GM23248 (cell line): Measurements from ENCODE around the gene DOCK3. TPM values are rescaled to one million over a fixed set of nuclear protein-coding genes. Genes with fewer than 3 reads are reported as not detected.

Experiments used
- DNase-seq: peaks from one replicate; pipeline ENCODE4 v3.0.0-alpha.2; 2015
- H2AFZ ChIP-seq: fragments of 200-600 bp; sonication (generic); 2 replicates; pipeline ENCODE4 v1.6.1; 2016; ENCODE audit warnings: antibody characterized with exemption
- H3F3A ChIP-seq: fragments of 200-600 bp; sonication (generic); 2 replicates; pipeline ENCODE4 v1.6.1; 2016; ENCODE audit warnings: mild to moderate bottlenecking, antibody characterized with exemption, mixed run types; ENCODE audit not compliant: insufficient read depth
- H3K27ac ChIP-seq: fragments of 200-600 bp; sonication (generic); 2 replicates; pipeline ENCODE4 v1.5.1; 2016; ENCODE audit warnings: mild to moderate bottlenecking
- H3K27me3 ChIP-seq: fragments of 200-600 bp; sonication (generic); replicated peaks from 2 replicates; pipeline ENCODE4 v1.6.1; 2016; ENCODE audit warnings: mild to moderate bottlenecking; ENCODE audit not compliant: insufficient read depth
- H3K36me3 ChIP-seq: fragments of 200-600 bp; sonication (generic); 2 replicates; pipeline ENCODE4 v1.6.1; 2016; ENCODE audit warnings: low read depth, mild to moderate bottlenecking
- H3K4me1 ChIP-seq: fragments of 200-600 bp; sonication (generic); 2 replicates; pipeline ENCODE4 v1.6.1; 2016; ENCODE audit warnings: mild to moderate bottlenecking; ENCODE audit not compliant: insufficient read depth
- H3K4me2 ChIP-seq: fragments of 200-600 bp; sonication (generic); one replicate; pipeline ENCODE4 v1.6.1; 2016; ENCODE audit warnings: mild to moderate bottlenecking; ENCODE audit not compliant: unreplicated experiment
- H3K4me3 ChIP-seq: fragments of 200-600 bp; sonication (generic); 2 replicates; pipeline ENCODE4 v1.5.1; 2016; ENCODE audit warnings: mild to moderate bottlenecking
- H3K79me2 ChIP-seq: fragments of 200-600 bp; sonication (generic); 2 replicates; pipeline ENCODE4 v1.6.1; 2016; ENCODE audit warnings: mild to moderate bottlenecking; ENCODE audit not compliant: insufficient read depth
- H3K9ac ChIP-seq: fragments of 200-600 bp; sonication (generic); 2 replicates; pipeline ENCODE4 v1.6.1; 2016; ENCODE audit warnings: mild to moderate bottlenecking
- H3K9me2 ChIP-seq: fragments of 200-600 bp; sonication (generic); 2 replicates; pipeline ENCODE4 v1.6.1; 2016; ENCODE audit warnings: mixed run types, mild to moderate bottlenecking, moderate library complexity; ENCODE audit not compliant: insufficient read depth
- H3K9me3 ChIP-seq: fragments of 200-600 bp; sonication (generic); one replicate; pipeline ENCODE4 v1.6.1; 2017; ENCODE audit warnings: low read depth
- H4K20me1 ChIP-seq: fragments of 200-600 bp; sonication (generic); 2 replicates; pipeline ENCODE4 v1.6.0; 2016; ENCODE audit not compliant: insufficient read depth
- EZH2 ChIP-seq: fragments of 200-600 bp; sonication (generic); IDR thresholded peaks from 2 replicates; pipeline ENCODE4 v1.6.1; 2018; ENCODE audit warnings: antibody characterized with exemption, mild to moderate bottlenecking; ENCODE audit not compliant: insufficient read depth, poor library complexity, severe bottlenecking
- EZH2phosphoT487 ChIP-seq: fragments of 200-600 bp; sonication (generic); IDR thresholded peaks from 2 replicates; pipeline ENCODE4 v1.6.1; 2018; ENCODE audit warnings: antibody characterized with exemption, moderate library complexity, mild to moderate bottlenecking, low read depth; ENCODE audit not compliant: insufficient read depth
- WGBS, 2 experiments: methylation state at CpG; one replicate each; pipeline ENCODE4 v1.1.6; 2015 to 2017; ENCODE audit warnings: low lambda C conversion rate in 2 of 2, low coverage in 1 of 2; ENCODE audit errors: missing lambda C conversion rate in 2 of 2; 5-methylcytosine and 5-hydroxymethylcytosine counted together
- in situ Hi-C: fragments of 300-500 bp; cut with MboI; formaldehyde crosslinking; loops from 2 replicates; pipeline ENCODE4 v1.15.0; 2020
- polyA plus RNA-seq: library from polyadenylated mRNA; unstranded; fragments of >200 nt; fragmentation: Nextera tagmentation; extraction: Ambion mirVana; gene quantifications from 2 replicates; pipeline ENCODE4 v1.2.1, GENCODE V29; 2016
- total RNA-seq: library from RNA; depleted of rRNA; stranded (reverse); fragments of >200 nt; shearing (Covaris generic); gene quantifications from 2 replicates; pipeline ENCODE4 v1.2.3, GENCODE V29; 2014

The DOCK3 gene
- total and polyA plus RNA-seq, 2 experiments from 2014 or later, result 0.23 to 0.43 TPM

DNA sequence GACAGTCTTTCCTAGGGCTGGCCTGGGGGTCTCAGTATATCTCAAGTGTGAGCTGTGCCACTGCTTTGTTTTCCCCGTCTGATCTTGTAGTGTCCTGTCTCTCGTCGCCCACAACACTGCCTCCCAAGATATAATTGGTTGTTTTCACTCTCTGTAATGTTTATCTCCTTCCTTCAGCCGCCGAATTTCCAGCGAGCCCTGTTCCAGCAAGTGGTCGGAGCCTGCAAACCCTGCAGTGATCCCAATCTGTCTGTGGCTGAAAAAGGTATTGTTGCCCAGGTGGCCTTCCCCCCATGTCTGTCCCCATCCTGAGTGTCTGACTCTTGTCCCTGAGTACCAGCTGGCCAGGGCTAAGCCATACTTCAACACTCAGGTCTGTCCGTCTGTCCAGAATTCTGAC is 700.8 kb downstream of the DOCK3 start:
- Histone ChIP-seq H3K4me3 (no peak overlapping the region), H4K20me1 (no peaks in the 10 kb centered on the region), H3K9me3 (no peaks in the 10 kb centered on the region), H3K9me2 (no peaks in the 10 kb centered on the region), H3K4me2 (no peak overlapping the region), H3K36me3 (no peaks in the 10 kb centered on the region), H3K4me1 (no peaks in the 10 kb centered on the region), H3F3A (no peaks in the 10 kb centered on the region), H3K79me2 (no peaks in the 10 kb centered on the region), H3K27ac (no peak overlapping the region), H3K27me3 (no peaks in the 10 kb centered on the region), H2AFZ (no peak overlapping the region), H3K9ac (no peak overlapping the region)
- WGBS, 2 experiments, result 68 to 73% methylated on average over 8 of the region's 8 CpGs
- no peak for TF ChIP-seq EZH2phosphoT487
- TF ChIP-seq EZH2, result no peak
- DNase-seq, result no peak
- in situ Hi-C loops, result loop anchor here (10.0 kb wide), 1 partner anchor 751 kb away; no protein-coding TSS in a partner anchor

DNA sequence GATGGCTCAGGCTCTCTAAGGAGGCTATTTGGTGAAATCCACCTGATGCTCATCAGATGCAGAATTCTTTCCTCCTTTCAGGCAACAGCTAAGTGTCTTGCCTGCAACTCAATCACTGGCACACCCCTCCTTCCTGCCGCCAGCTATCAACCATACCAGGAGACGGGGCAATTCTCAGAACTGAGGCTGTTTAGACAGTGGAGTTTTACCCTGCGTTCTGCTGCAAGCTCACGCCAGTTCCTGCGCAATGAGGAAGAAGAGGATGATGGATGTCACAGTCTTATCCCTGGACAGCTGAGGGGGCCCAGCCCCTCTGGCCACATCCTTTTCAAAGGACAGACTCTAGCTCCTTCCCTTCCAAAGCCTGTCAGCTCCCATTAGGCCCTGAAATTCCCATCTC is 703.3 kb downstream of the DOCK3 start:
- in situ Hi-C loops, result loop anchor here (10.0 kb wide), 1 partner anchor 753 kb away; no protein-coding TSS in a partner anchor
- H3K27me3 ChIP-seq, result no peaks in the 10 kb centered on the region
- H3F3A ChIP-seq, result no peaks in the 10 kb centered on the region
- TF ChIP-seq EZH2 (no peak), EZH2phosphoT487 (no peak)
- DNase-seq, result no peak
- no peak overlapping the region for H3K9ac ChIP-seq
- H3K9me3 ChIP-seq, result no peaks in the 10 kb centered on the region
- peaks cover under 1% of the 10 kb centered on the region; the same call in 1 of the 2 replicates for H3K79me2 ChIP-seq
- H3K4me1 ChIP-seq, result no peaks in the 10 kb centered on the region
- no peaks in the 10 kb centered on the region for H3K9me2 ChIP-seq
- 90 to 96% methylated on average over 5 of the region's 5 CpGs for WGBS, 2 experiments
- no peak overlapping the region for H2AFZ ChIP-seq
- H3K36me3 ChIP-seq, result no peaks in the 10 kb centered on the region
- no peak overlapping the region for H3K27ac ChIP-seq
- no peak overlapping the region for H3K4me2 ChIP-seq
- H3K4me3 ChIP-seq, result no peak overlapping the region
- H4K20me1 ChIP-seq, result no peaks in the 10 kb centered on the region

DNA sequence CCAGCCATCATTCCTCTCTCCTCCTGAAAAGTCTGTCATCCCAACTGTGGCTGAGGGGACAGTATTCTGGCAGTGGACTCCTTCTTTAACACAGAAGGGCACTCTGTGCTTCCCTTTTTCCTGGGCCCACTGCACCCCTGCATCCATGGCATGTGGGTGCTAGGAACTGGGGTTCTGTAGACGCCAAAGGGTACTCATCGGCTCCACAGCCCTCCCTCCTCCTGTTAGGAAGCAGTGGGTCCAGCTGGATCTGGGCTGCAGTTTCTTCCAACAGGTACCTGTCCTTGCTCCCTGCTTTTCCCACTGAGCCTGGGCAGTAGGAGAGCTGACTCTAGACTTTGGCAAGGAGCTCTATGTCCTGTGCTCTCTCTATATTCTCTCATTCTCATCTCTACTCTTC is 704.0 kb downstream of the DOCK3 start:
- Histone ChIP-seq H3K9me2 (no peaks in the 10 kb centered on the region), H3K9ac (no peak overlapping the region), H3K27ac (no peak overlapping the region), H3K79me2 (peaks cover 7% of the 10 kb centered on the region), H3F3A (no peaks in the 10 kb centered on the region), H2AFZ (no peak overlapping the region), H3K36me3 (no peaks in the 10 kb centered on the region), H3K4me3 (no peak overlapping the region), H3K27me3 (no peaks in the 10 kb centered on the region), H3K9me3 (no peaks in the 10 kb centered on the region), H3K4me1 (no peaks in the 10 kb centered on the region; the same call in 1 of the 2 replicates), H3K4me2 (no peak overlapping the region), H4K20me1 (no peaks in the 10 kb centered on the region)
- DNase-seq, result no peak
- TF ChIP-seq EZH2, result no peak
- no peak for TF ChIP-seq EZH2phosphoT487
- 55 to 71% methylated on average over 2 of the region's 2 CpGs for WGBS, 2 experiments
- in situ Hi-C loops, result loop anchor here (10.0 kb wide), 1 partner anchor 754 kb away; no protein-coding TSS in a partner anchor

DNA sequence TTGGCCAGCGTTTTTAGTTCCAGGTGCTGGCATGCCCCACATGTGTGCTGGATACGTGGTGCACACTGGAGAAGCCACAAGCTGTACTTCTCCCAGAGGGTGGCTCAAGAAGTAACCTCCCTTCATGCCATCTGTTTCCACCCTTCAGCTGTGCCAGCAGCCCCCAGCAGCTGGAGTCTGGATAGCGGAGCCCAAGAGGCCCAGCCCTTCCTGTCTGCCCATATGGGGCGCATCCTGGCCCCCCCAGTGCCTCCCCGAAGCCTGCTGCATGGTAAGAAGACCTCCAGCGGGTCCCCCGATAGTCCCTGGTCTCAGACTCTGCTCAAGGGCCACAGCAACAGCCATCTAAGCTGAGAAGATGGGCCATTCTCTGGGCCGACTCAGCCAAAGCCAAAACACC is 704.6 kb downstream of the DOCK3 start:
- in situ Hi-C loops, result loop anchor here (10.0 kb wide), 1 partner anchor 754 kb away; no protein-coding TSS in a partner anchor
- no peak overlapping the region for H3K9ac ChIP-seq
- no peaks in the 10 kb centered on the region; the same call in 1 of the 2 replicates for H3K4me1 ChIP-seq
- DNase-seq, result no peak
- no peak overlapping the region for H3K4me3 ChIP-seq
- H3K27me3 ChIP-seq, result no peaks in the 10 kb centered on the region
- WGBS, 2 experiments, result 53 to 68% methylated on average over 8 of the region's 8 CpGs
- no peaks in the 10 kb centered on the region for H3K9me3 ChIP-seq
- H2AFZ ChIP-seq, result no peak overlapping the region
- H4K20me1 ChIP-seq, result no peaks in the 10 kb centered on the region
- TF ChIP-seq EZH2phosphoT487 (no peak), EZH2 (no peak)
- H3K79me2 ChIP-seq, result peaks cover 13% of the 10 kb centered on the region
- H3K27ac ChIP-seq, result no peak overlapping the region
- H3K9me2 ChIP-seq, result no peaks in the 10 kb centered on the region
- H3F3A ChIP-seq, result no peaks in the 10 kb centered on the region
- no peak overlapping the region for H3K4me2 ChIP-seq
- H3K36me3 ChIP-seq, result no peaks in the 10 kb centered on the region
